CMK (cell line): ENCODE results near the gene NCAM1.
"Not testable (repeated sequence)": the region's sequence is repeated elsewhere in the genome, so short reads cannot be mapped to it uniquely, and the experiment has no call there.

Source experiments
- DNase-seq: peaks from one replicate; pipeline ENCODE4 v3.0.0-alpha.2; 2010; ENCODE audit warnings: low read depth

Gene NCAM1

GRCh38 chr11:113022262-113022661 lies 61.0 kb downstream of the NCAM1 start:
- no peak for DNase-seq

- DNase-seq, result no peak
Observed at GRCh38 chr11:113023228-113023627, 62.0 kb downstream of the NCAM1 start.

DNA sequence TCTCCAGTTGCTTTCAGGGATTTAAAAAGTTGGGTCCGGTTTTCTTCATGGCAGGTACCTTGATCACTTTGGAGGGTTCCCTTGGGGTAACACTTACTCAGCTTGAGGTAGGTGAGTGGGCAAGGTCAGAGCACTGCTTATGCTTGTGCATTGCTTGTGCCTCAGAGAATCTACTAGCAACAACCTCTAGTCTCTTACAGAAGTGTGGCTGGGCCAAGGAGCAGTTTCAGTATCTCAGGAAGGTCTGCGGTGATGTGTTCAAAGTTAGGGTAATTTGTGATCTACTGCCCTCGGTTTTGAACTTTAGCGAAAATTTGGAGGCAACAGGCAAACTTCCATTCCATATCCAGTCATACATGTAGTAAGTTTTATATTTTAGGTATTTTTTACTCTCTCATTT lies 62.8 kb downstream of the NCAM1 start:
- DNase-seq, result no peak

GRCh38 chr11:113026778-113027177 lies 65.6 kb downstream of the NCAM1 start:
- no peak for DNase-seq

- no peak for DNase-seq
Observed at GRCh38 chr11:113034576-113034975, 73.4 kb downstream of the NCAM1 start.

- no peak for DNase-seq
Observed at GRCh38 chr11:113035708-113036107, 74.5 kb downstream of the NCAM1 start.

DNA sequence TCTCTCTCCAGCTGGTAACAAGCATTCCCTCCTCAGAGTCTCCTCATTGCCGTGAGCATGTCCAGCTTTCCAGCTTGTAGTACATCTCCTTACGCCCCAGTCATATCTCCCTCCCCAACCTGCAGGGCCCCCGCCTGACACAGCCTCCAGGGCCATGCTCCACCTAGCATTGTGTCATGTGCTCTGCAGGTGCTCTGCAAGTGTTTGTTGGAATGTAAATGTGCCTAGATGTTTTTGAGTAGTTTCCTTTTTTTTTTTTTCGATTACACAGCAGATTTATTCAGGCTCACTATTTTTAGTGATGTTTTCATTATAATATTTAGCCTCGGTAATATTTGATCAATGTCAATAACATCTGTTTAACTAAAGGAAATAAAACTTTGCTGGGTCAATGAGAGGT lies 82.5 kb downstream of the NCAM1 start:
- no peak for DNase-seq

DNA sequence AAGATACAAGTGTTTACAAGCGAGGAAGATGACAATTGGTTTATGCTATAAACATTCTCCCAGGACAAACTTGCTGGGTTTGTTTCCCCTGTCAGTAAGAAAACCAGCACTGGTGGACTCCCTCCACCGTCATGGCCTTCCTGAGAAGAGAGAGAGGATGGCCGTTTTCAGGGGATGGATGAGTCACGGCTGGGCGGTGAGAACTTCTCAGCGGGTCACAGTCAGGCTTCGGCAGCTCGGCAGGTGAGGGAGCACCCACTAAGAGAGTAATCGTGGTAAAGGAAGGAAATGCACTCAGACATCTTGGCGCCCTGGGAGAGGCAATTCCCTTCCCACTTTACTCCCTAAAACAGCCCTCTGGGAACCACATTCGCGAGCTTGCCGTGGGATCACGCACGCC lies 83.9 kb downstream of the NCAM1 start:
- DNase-seq, result no peak

GRCh38 chr11:113046866-113047265 lies 85.6 kb downstream of the NCAM1 start:
- no peak for DNase-seq

DNA sequence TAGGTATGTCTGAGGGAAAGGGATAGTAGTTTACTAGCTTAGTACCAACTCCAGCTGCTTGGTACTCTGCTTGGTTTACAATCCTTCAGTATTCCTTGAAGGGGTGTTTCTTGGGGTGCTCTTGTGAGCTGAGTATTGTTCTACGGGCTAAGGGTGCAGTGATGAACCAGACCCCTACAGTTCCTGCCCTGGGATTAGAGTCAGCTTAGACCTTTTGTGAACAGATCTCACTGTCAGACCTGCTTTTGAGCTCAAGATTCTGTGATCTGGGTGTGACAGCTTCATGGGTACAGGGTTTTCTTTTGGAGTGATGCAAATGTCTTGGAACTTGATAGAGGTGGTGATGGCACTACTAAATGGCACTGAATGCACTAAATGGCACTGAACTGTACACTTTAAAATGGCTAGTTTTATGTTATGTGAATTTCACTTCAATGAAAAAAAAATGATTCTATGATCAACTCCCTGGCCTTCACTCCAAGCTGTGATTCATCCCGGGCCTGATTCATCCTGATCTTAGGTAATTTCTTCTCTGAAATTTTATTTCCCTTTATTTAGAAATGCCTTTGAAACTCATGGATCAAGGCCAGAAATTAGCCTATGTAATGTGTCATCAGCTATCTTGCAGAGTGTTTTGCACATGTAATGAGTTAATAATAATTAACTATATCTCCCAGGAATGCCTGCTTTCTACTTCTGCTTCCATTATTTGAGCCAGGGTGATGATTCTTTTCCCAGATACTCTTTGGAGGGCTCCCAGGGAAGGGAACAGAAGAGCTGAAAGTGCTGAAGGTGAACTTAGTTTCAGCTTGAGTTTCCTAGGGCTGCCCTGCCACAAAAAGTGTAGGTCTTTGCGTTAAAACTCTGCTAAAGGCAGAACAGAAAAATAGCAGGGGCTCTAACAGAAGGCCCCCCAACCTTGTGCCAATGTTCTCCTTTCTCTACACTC lies 87.9 kb downstream of the NCAM1 start:
- DNase-seq, result no peak

DNA sequence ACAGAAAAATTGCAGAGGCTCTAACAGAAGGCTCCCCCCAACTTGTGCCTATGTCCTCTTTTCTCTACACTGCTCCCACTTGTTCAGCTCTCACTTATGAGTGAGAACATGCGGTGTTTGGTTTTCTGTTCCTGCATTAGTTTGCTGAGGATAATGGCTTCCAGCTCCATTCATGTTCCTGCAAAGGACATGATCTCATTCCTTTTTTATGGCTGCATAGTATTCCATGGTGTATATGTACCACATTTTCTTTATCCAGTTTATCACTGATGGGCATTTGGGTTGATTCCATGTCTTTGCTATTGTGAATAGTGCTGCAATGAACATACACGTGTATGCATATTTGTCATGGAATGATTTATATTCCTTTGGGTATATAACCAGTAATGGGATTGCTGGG lies 91.8 kb downstream of the NCAM1 start:
- not testable (repeated sequence) for DNase-seq

- DNase-seq, result no peak
Observed at GRCh38 chr11:113057038-113057437, 95.8 kb downstream of the NCAM1 start.

- DNase-seq, result no peak
Observed at GRCh38 chr11:113059548-113059947, 98.3 kb downstream of the NCAM1 start.

DNA sequence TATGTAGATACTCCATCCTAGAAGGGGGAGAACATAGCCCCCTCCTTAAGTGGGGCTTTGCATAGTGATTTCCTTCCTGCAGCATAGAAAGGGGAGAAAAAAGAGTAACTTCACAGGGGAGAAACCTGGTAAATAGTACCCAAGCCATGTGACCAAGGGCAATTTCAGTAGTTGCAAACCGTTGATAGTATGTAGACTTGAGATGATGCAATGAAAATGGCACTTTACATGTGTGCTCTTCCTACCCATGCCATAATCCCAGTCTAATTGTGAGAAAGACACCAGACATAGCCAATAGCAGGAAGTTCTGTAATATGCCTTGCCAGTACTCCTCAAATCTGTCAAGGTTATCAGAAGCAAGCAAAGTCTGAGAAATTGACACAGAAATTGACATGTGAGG lies 104.1 kb downstream of the NCAM1 start:
- no peak for DNase-seq

- DNase-seq, result no peak
Observed at GRCh38 chr11:113072237-113072858, 111.1 kb downstream of the NCAM1 start.

DNA sequence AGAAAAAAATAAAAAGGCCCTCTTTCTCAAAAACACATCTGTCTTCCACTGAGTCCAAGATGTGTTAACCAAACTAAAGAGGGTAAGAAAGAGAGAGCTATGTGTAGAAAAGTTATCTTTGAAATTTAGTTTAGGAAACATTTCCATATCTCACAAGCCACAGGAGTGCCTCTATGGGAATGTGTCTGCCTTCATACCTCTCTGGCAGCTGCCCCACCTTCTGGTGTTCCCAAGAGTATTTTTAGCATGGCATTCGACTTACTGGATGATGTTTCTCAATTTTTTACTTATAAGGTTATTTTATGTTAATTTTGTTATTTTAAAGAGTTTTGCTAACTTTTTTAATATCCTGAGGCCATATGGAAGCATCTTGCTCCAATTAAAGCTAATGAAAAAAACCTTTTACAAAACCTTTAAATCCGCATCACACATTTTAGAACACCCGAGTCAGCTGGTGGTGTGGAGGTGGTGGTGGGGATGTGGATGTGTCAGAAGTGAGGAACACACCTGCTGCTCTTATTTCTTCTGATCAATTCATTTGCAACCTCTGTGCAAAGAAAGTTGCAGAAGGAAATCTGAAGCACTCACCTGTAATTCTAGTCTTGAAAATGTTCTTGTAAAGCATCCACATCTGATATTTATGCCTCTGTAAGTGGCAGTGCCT lies 112.2 kb downstream of the NCAM1 start:
- no peak for DNase-seq

DNA sequence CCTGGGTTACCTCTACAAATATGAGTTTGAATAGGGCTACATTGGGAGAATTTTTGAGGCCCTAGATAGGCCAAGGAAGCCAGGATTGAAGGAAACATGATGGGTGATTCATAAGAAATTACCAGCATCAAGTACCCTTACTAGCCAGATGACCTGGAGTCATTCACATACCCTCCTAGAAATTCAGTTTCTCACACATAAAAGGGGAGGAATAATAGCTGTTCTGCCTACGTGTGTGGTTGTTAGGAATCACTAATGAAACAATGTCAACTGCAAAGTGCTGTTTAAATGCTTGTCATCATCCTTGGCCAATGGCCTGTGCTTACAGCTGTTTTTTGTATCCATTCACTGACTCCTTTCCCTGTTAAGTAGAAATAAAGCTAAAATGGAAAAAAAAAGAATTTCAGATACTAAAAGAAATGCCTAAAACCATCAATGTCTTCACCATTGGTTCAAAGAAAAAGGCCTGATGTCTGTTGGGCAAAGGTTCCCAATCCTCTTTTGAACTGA lies 114.4 kb downstream of the NCAM1 start:
- DNase-seq, result no peak

DNA sequence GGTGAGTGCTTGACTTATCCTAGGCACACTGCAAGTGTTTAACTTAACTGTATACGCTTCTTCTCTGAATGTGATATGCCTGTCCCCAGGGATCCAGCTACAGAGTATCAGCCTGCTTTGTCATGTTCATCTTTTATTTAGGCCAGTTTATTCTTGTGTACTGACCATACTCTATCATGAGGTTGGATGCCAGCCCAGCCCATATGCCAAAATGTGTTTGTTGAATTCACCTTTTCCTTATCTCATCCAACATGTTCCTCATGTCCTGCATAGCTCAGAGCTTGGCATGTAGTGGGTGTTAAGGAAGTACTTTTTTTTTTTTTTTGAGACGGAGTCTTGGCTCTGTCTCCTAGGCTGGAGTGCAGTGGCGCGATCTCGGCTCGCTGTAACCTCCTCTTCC lies 116.2 kb downstream of the NCAM1 start:
- DNase-seq, result no peak

DNA sequence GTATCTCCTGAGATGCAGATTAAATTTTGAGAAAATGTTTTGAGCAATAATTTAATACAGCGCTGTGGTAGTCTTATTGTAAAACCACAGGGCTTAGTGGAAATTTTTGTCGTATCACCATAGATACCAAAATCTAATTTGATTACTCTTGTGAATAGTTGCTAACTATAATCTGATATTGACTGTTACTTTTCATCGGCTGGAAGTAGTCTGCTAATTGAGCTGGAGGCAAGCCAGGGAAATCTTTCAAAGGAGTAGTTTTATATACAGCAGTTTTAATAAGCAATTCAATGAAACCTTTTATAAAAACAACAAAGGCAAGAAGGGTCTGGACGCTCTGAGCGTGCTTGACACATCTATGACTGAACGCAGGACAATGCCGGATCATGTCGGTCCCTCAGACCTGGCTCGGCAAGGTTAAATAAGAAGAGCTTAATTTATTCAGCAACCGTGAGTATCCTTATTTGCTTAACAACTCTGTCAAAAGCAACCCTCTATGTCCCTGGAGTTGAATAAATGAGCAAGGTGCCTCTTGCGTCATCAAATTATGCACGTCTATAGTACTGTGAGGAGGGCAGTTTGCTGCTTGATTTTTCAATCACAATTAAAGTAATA lies 121.2 kb downstream of the NCAM1 start:
- no peak for DNase-seq

GRCh38 chr11:113083571-113083970 lies 122.4 kb downstream of the NCAM1 start:
- no peak for DNase-seq

GRCh38 chr11:113084297-113084696 lies 123.1 kb downstream of the NCAM1 start:
- DNase-seq, result no peak

DNA sequence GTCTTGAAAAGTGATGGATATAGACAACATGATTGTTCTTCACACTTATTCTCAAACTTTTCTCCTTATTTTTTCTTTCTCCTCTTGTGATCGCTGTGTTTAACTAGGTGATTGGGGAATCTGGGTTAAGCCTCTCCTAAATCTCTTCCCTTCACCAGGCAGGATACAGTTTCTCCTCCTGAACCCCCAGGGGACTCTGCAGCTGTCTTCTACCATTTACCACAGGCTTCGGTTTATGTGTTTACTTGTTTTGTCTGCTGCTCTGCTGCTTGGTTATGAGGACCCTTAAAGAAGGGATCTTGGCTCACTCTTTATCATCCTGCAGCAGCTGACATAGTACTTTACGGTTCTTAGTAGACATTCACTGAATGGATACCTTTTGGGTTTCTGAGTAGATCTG lies 124.2 kb downstream of the NCAM1 start:
- no peak for DNase-seq
